ENCODE measurements around the gene OSTF1.

The OSTF1 gene

GRCh38 chr9:75063556-75064305 lies 24.6 kb upstream of the OSTF1 start:
- Histone ChIP-seq H3K27me3 (ENCODE audit: control insufficient read depth, insufficient read depth, low read length) (no peaks in the 10 kb centered on the region), H3K9me3 (ENCODE audit: control insufficient read depth, insufficient read depth, low read depth, low read length) (no peaks in the 10 kb centered on the region), H3K4me1 (ENCODE audit: control insufficient read depth, insufficient read depth, low read length) (no peaks in the 10 kb centered on the region), H3K27ac (ENCODE audit: low read depth, low read length) (no peak overlapping the region), H3K36me3 (ENCODE audit: control insufficient read depth, insufficient read depth, low read length) (no peaks in the 10 kb centered on the region), H3K4me3 (ENCODE audit: low read depth, low read length) (no peak overlapping the region), H3K9ac (ENCODE audit: low read length) (no peak overlapping the region)

- no peak overlapping the region for H3K27ac ChIP-seq (ENCODE audit: low read depth, low read length)
- no peaks in the 10 kb centered on the region for H3K36me3 ChIP-seq (ENCODE audit: control insufficient read depth, insufficient read depth, low read length)
- peaks cover 6% of the 10 kb centered on the region; the same call in 1 of the 2 replicates for H3K4me1 ChIP-seq (ENCODE audit: control insufficient read depth, insufficient read depth, low read length)
- no peak overlapping the region for H3K9ac ChIP-seq (ENCODE audit: low read length)
- H3K9me3 ChIP-seq (ENCODE audit: control insufficient read depth, insufficient read depth, low read depth, low read length), result no peaks in the 10 kb centered on the region
- H3K27me3 ChIP-seq (ENCODE audit: control insufficient read depth, insufficient read depth, low read length), result no peaks in the 10 kb centered on the region
- no peak overlapping the region for H3K4me3 ChIP-seq (ENCODE audit: low read depth, low read length)
Observed at GRCh38 chr9:75064307-75065025, 23.8 kb upstream of the OSTF1 start.

- H3K9ac ChIP-seq (ENCODE audit: low read length), result no peak overlapping the region
- H3K4me1 ChIP-seq (ENCODE audit: control insufficient read depth, insufficient read depth, low read length), result peaks cover 7% of the 10 kb centered on the region; the same call in 1 of the 2 replicates
- no peaks in the 10 kb centered on the region for H3K27me3 ChIP-seq (ENCODE audit: control insufficient read depth, insufficient read depth, low read length)
- no peak overlapping the region for H3K4me3 ChIP-seq (ENCODE audit: low read depth, low read length)
- H3K36me3 ChIP-seq (ENCODE audit: control insufficient read depth, insufficient read depth, low read length), result no peaks in the 10 kb centered on the region
- H3K9me3 ChIP-seq (ENCODE audit: control insufficient read depth, insufficient read depth, low read depth, low read length), result no peaks in the 10 kb centered on the region
- H3K27ac ChIP-seq (ENCODE audit: low read depth, low read length), result no peak overlapping the region
Observed at GRCh38 chr9:75065510-75065909, 22.8 kb upstream of the OSTF1 start.

DNA sequence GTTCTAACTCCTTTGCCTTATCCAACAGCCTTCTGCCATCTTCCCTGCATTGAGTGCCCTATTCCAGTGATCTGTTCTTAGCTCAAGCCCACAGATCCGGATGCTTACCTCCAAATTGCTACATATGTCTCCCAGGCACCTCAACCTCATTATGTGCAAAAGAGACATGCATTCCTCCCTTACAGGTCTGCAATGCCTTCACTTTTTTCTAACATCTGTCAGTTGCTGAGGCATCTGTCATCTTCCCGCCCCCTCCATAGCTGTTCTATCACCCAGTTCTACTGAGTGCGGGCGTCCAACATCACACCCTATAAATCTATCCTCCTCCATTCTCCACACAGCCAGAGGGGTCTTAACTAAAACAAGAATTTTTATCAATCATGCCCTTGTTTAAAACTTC lies 20.4 kb upstream of the OSTF1 start:
- H3K27me3 ChIP-seq (ENCODE audit: control insufficient read depth, insufficient read depth, low read length), result no peaks in the 10 kb centered on the region
- no peaks in the 10 kb centered on the region for H3K36me3 ChIP-seq (ENCODE audit: control insufficient read depth, insufficient read depth, low read length)
- no peaks in the 10 kb centered on the region for H3K9me3 ChIP-seq (ENCODE audit: control insufficient read depth, insufficient read depth, low read depth, low read length)

DNA sequence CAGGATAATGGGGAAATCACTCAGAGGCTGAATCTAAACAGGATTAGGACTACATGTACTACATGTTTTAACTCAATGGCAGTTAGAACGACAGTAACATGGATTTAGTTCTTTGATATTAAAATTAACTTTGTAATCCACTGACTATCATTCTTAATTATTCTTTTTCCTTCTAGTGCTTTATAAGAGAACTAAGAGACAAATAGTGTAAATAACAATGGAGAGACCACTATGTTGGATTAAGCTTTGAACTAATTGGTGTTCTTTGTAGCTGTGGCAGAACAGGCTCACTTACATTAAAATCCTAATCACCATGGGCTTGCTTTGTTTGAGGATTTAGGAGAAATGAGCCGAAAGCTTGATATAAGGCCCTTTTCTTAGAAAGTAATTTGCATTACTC lies 19.1 kb upstream of the OSTF1 start:
- H3K36me3 ChIP-seq (ENCODE audit: control insufficient read depth, insufficient read depth, low read length), result no peaks in the 10 kb centered on the region
- no peaks in the 10 kb centered on the region for H3K9me3 ChIP-seq (ENCODE audit: control insufficient read depth, insufficient read depth, low read depth, low read length)
- H3K9ac ChIP-seq (ENCODE audit: low read length), result no peak overlapping the region
- no peak overlapping the region for H3K4me3 ChIP-seq (ENCODE audit: low read depth, low read length)
- H3K27ac ChIP-seq (ENCODE audit: low read depth, low read length), result no peak overlapping the region
- H3K4me1 ChIP-seq (ENCODE audit: control insufficient read depth, insufficient read depth, low read length), result peaks cover 12% of the 10 kb centered on the region
- H3K27me3 ChIP-seq (ENCODE audit: control insufficient read depth, insufficient read depth, low read length), result no peaks in the 10 kb centered on the region

More for the DNA sequence above, 20.4 kb upstream of the OSTF1 start:
- Histone ChIP-seq H3K4me1 (ENCODE audit: control insufficient read depth, insufficient read depth, low read length) (peaks cover 12% of the 10 kb centered on the region), H3K9ac (ENCODE audit: low read length) (no peak overlapping the region), H3K27ac (ENCODE audit: low read depth, low read length) (no peak overlapping the region), H3K4me3 (ENCODE audit: low read depth, low read length) (no peak overlapping the region)

DNA sequence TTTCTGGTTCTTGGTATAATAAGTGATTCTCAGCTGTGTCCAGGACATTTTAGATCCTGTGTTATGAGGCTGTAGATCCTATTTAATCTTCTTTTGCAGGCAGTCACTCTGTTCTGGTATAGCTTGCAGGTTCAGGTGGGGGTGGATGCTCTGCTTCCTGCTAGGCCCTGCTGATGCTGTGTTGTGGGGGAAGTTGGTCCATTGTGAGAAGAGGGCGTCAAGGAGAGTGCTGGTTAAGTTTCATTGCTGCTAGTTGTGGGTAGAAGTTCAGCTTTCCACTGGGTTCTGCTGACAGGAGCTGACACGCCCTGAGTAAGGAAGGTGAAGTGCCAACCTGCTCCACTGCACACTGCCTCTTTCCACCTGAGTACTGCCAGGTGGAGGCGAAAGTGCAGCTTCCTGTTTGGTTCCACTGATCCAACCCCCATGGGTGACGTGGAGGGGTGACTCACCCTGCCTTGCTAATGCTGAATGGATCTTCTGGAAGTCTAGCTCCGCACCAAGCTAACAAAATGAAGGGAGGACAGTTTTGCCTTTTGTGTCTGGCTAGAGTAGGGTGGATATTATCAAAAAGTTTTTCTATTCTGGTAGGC lies 16.7 kb upstream of the OSTF1 start:
- H3K27ac ChIP-seq (ENCODE audit: low read depth, low read length), result no peak overlapping the region
- peaks cover 12% of the 10 kb centered on the region for H3K4me1 ChIP-seq (ENCODE audit: control insufficient read depth, insufficient read depth, low read length)
- H3K27me3 ChIP-seq (ENCODE audit: control insufficient read depth, insufficient read depth, low read length), result no peaks in the 10 kb centered on the region
- H3K4me3 ChIP-seq (ENCODE audit: low read depth, low read length), result no peak overlapping the region
- H3K9ac ChIP-seq (ENCODE audit: low read length), result no peak overlapping the region
- no peaks in the 10 kb centered on the region for H3K9me3 ChIP-seq (ENCODE audit: control insufficient read depth, insufficient read depth, low read depth, low read length)
- H3K36me3 ChIP-seq (ENCODE audit: control insufficient read depth, insufficient read depth, low read length), result no peaks in the 10 kb centered on the region

- no peak overlapping the region for H3K27ac ChIP-seq (ENCODE audit: low read depth, low read length)
- H3K27me3 ChIP-seq (ENCODE audit: control insufficient read depth, insufficient read depth, low read length), result no peaks in the 10 kb centered on the region
- no peaks in the 10 kb centered on the region for H3K9me3 ChIP-seq (ENCODE audit: control insufficient read depth, insufficient read depth, low read depth, low read length)
- no peak overlapping the region for H3K9ac ChIP-seq (ENCODE audit: low read length)
- no peaks in the 10 kb centered on the region for H3K36me3 ChIP-seq (ENCODE audit: control insufficient read depth, insufficient read depth, low read length)
- peaks cover 12% of the 10 kb centered on the region for H3K4me1 ChIP-seq (ENCODE audit: control insufficient read depth, insufficient read depth, low read length)
- no peak overlapping the region for H3K4me3 ChIP-seq (ENCODE audit: low read depth, low read length)
Observed at GRCh38 chr9:75072895-75073294, 15.4 kb upstream of the OSTF1 start.

DNA sequence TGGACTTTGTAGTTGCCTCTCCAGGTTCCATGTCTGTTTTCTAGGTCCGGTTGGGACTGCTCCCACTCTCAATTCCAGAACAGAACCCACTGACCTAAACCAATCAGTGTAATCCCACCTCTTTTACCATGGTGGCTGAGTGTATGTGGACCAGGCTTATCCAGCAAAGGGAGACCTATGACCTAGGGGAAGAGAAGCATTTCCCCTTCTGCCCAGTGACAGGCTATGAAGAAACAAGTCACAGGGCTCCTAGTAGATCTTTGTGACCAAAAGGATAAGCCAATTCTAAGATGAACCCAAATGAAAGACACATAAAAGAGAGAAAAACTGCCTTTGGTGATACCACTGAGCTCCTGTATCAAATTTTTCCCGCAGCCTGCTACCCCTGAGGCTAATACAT lies 6.7 kb upstream of the OSTF1 start:
- Histone ChIP-seq H3K27me3 (ENCODE audit: control insufficient read depth, insufficient read depth, low read length) (no peaks in the 10 kb centered on the region), H3K36me3 (ENCODE audit: control insufficient read depth, insufficient read depth, low read length) (no peaks in the 10 kb centered on the region), H3K4me3 (ENCODE audit: low read depth, low read length) (no peak overlapping the region), H3K9ac (ENCODE audit: low read length) (no peak overlapping the region), H3K4me1 (ENCODE audit: control insufficient read depth, insufficient read depth, low read length) (peaks cover 30% of the 10 kb centered on the region), H3K9me3 (ENCODE audit: control insufficient read depth, insufficient read depth, low read depth, low read length) (no peaks in the 10 kb centered on the region), H3K27ac (ENCODE audit: low read depth, low read length) (no peak overlapping the region)

DNA sequence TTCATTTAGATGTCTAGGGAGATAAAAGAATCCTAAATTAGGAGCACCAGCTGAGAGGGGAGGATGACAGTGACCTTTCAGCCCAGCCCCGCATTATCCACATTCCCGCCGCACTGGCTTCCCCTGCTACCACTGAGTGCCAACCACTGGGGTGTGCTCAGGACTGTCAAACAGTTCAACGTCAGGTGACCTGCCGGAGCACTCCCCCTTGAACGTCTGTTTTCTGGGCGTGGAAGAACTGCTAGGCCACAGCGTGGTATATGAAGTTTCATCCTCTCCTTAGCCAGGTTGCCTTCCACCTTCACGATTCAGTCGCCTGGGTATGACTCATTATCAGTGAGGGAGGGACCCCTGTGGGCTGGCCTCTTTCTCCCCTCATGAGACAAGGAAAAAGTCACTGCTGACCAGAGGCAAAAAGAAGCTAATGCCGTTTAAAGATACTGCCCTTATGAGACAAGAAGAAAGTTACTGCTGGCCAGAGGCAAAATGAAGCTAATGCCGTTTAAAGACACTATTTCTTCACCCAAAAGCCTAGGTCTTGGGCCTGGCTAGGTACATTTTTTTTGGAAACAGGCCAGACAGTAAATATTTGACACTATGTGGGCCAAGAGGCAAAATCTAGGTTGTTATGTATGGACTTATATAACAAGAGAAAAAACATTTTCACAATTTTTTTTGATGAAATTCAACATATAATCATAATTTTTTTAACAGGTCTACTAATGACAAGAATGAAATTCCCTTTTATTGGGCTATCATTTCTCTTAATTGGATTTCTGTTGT lies 4.9 kb upstream of the OSTF1 start:
- no peaks in the 10 kb centered on the region for H3K36me3 ChIP-seq (ENCODE audit: control insufficient read depth, insufficient read depth, low read length)
- H3K4me3 ChIP-seq (ENCODE audit: low read depth, low read length), result no peak overlapping the region
- no peak overlapping the region for H3K27ac ChIP-seq (ENCODE audit: low read depth, low read length)
- no peak overlapping the region for H3K9ac ChIP-seq (ENCODE audit: low read length)
- no peaks in the 10 kb centered on the region for H3K9me3 ChIP-seq (ENCODE audit: control insufficient read depth, insufficient read depth, low read depth, low read length)
- H3K4me1 ChIP-seq (ENCODE audit: control insufficient read depth, insufficient read depth, low read length), result peaks cover 30% of the 10 kb centered on the region
- no peaks in the 10 kb centered on the region for H3K27me3 ChIP-seq (ENCODE audit: control insufficient read depth, insufficient read depth, low read length)

- Histone ChIP-seq H3K27me3 (ENCODE audit: control insufficient read depth, insufficient read depth, low read length) (no peaks in the 10 kb centered on the region), H3K27ac (ENCODE audit: low read depth, low read length) (no peak overlapping the region), H3K4me1 (ENCODE audit: control insufficient read depth, insufficient read depth, low read length) (peaks cover 30% of the 10 kb centered on the region), H3K9me3 (ENCODE audit: control insufficient read depth, insufficient read depth, low read depth, low read length) (no peaks in the 10 kb centered on the region), H3K36me3 (ENCODE audit: control insufficient read depth, insufficient read depth, low read length) (no peaks in the 10 kb centered on the region), H3K9ac (ENCODE audit: low read length) (no peak overlapping the region), H3K4me3 (ENCODE audit: low read depth, low read length) (no peak overlapping the region)
Observed at GRCh38 chr9:75084081-75084672, 4.1 kb upstream of the OSTF1 start.
